Astrocyte of the cerebellum (primary cell): Measurements from ENCODE around the gene TSHZ2.

ENCODE experiments used
- DNase-seq: peaks from one replicate; pipeline ENCODE4 v3.0.0-alpha.2; 2011; ENCODE audit warnings: low read depth
- H3K4me3 ChIP-seq: 2 replicates; pipeline ENCODE4 v1.5.1; 2011; ENCODE audit warnings: mild to moderate bottlenecking, low read depth, low read length, moderate library complexity
- in situ Hi-C: cut with HindIII; loops from 2 replicates; pipeline ENCODE4 v1.10.0; 2017; ENCODE audit warnings: low sequenced_read_pairs
- TF ChIP-seq, protein P1 (sequence below): IDR thresholded peaks from 2 replicates; pipeline ENCODE4 v1.5.1; 2012; ENCODE audit warnings: low read length, low read depth, moderate library complexity, mild to moderate bottlenecking; ENCODE audit errors: missing control alignments

TSHZ2 gene

DNA sequence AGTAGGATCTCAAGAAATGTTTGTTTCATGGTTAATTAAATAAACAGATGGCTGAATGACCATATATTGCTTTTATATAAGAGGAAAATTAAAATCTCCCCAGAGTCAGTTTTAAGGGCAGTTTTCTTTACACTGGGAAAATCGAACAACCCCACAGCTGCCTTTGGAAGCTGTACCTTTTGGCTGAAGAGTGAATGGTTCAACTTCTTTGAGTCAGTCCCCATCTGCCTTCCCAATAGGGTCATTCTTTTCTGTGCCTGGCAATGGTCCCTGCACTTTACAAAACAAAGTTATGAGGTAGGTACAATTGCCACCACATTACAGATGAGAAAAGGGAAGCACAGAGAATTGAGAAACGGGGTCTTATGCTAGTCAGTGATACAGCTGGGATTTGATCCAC, 39.5 kb downstream of the TSHZ2 start:
- no peak overlapping the region for H3K4me3 ChIP-seq
- no peak for DNase-seq
- in situ Hi-C loops: no loop called here
- TF ChIP-seq, protein P1, sequence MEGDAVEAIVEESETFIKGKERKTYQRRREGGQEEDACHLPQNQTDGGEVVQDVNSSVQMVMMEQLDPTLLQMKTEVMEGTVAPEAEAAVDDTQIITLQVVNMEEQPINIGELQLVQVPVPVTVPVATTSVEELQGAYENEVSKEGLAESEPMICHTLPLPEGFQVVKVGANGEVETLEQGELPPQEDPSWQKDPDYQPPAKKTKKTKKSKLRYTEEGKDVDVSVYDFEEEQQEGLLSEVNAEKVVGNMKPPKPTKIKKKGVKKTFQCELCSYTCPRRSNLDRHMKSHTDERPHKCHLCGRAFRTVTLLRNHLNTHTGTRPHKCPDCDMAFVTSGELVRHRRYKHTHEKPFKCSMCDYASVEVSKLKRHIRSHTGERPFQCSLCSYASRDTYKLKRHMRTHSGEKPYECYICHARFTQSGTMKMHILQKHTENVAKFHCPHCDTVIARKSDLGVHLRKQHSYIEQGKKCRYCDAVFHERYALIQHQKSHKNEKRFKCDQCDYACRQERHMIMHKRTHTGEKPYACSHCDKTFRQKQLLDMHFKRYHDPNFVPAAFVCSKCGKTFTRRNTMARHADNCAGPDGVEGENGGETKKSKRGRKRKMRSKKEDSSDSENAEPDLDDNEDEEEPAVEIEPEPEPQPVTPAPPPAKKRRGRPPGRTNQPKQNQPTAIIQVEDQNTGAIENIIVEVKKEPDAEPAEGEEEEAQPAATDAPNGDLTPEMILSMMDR: no peak

DNA sequence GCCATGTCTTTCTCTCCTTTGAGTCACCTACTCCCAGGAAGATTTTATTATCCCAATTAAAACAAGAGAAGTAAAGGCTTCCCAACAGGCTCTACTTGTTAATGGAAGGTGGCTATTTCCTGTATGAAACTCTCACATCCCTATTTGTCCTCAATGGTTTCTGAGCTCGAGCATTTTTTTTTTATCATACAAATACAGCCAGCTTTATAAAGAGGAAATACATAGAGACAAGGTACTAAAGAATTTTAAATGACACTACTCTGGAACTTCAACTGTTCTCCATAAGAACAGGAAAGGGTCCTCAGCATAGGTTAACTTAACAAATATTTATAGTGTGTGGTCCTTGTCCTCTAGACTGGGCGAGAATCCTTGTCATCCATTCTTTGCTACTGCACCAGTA, 41.0 kb downstream of the TSHZ2 start:
- in situ Hi-C loops: no loop called here
- no peak for DNase-seq

DNA sequence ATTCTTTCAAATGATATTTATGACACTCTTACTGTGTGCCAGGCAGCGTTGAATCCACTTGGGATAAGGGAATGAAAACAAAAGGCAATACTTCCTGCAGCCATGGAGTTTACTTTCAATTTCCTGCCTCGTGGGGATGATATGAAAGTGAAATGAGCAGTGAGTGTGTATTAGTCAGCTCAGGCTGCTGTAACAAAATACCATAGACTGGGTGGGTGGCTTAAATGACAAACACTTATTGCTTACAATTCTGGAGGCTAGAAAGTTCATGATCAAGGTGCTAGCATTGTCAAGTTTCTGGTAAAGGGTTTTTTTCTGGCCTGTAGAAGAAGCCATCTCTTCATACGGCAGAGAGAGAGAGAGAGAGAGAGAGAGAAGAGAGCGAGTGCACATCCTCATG, 41.7 kb downstream of the TSHZ2 start:
- no peak for DNase-seq
- in situ Hi-C loops: no loop called here
- TF ChIP-seq, protein P1: no peak
- no peak overlapping the region for H3K4me3 ChIP-seq

More for the DNA sequence above, 41.0 kb downstream of the TSHZ2 start:
- TF ChIP-seq, protein P1: no peak
- no peak overlapping the region for H3K4me3 ChIP-seq

DNA sequence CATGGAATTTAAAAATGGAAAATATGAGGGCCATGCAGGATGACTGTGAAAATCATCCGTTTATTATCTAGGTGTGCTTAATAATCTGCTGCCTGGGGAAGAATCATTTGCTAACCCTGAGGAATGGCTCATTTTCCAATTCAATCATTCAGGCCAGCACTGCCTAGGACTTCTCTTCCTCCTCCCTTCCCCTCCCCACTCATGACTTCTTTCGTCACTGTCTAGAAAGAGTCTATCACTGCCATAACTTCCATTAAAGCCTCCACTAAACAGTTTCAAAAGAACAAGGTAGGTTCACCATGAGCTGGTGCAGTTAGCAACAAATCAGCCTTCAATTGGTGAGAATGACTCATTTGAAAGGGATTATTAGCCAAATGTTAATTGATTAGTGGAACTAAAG, 43.9 kb downstream of the TSHZ2 start:
- no peak overlapping the region for H3K4me3 ChIP-seq
- TF ChIP-seq, protein P1: no peak
- no peak for DNase-seq
- in situ Hi-C loops: no loop called here

DNA sequence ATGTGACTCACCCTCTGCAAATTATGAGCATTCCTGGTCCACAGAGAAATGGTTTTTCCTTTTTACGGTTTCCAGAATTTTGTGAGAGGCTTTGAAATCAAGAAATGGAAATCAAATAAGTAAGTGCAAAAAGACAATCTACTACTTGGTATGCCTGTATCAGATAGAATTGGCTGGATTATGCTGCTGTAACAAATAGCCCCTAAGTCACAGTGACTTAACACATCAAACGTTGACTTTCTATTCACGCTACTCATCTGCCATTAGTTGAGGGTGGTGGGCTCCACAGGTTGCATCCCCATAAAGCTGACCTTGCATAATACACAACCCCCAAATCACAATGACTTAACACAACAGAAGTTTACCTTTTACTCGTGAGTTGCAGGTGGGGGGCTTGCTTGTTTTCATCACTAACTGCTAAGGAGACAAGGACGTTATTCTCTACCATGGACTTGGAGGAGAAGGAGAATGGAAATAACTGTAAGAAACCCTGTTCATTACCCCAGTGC, 44.4 kb downstream of the TSHZ2 start:
- TF ChIP-seq, protein P1: no peak
- H3K4me3 ChIP-seq: no peak overlapping the region
- in situ Hi-C loops: no loop called here
- no peak for DNase-seq

DNA sequence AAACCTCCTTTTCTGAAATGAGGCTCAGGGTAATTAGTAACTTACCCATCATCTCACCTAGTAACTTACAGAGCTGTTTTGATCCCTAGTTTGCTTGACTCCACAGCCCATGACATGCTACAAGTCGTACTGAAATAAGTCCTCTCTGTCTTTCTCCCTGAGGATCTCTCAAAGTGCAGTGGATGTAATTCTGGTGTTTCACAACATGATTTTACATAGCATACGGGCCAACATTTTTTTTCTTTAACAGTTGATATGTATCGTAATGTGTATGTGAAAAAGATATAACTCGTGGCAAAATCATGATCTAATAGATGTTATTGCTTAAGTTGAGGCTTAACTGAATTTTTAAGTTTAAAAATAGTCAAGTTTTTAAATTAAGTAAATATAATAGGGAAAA, 45.0 kb downstream of the TSHZ2 start:
- H3K4me3 ChIP-seq: no peak overlapping the region

More for the DNA sequence above, 45.0 kb downstream of the TSHZ2 start:
- in situ Hi-C loops: no loop called here
- TF ChIP-seq, protein P1: no peak
- no peak for DNase-seq
